Kidney capillary endothelial cell (primary cell): Measurements from ENCODE around the gene PIGBOS1.
"Not testable (repeated sequence)": the region's sequence is repeated elsewhere in the genome, so short reads cannot be mapped to it uniquely, and the experiment has no call there.

ENCODE experiments used
- DNase-seq: peaks from one replicate; pipeline ENCODE4 v3.0.0-alpha.2; 2018; ENCODE audit warnings: low spot score

The PIGBOS1 gene

GRCh38 chr15:55318588-55319494 lies at the start of gene PIGBOS1, which contains the start of gene PIGB:
PIGBOS1 (minus strand) TSS chr15:55319123; CDS start chr15:55317792, 1,331 bp downstream.
PIGB (plus strand) TSS chr15:55319222; CDS start chr15:55319251, 29 bp downstream.
- peak; percentile 86 for DNase-seq

- no peak for DNase-seq
Observed at GRCh38 chr15:55366981-55367380, 48.1 kb upstream of the PIGBOS1 start.

- DNase-seq: no peak
Observed at GRCh38 chr15:55362641-55363040, 43.7 kb upstream of the PIGBOS1 start.

GRCh38 chr15:55361048-55361447 lies 42.1 kb upstream of the PIGBOS1 start:
- DNase-seq: no peak

- no peak for DNase-seq
Observed at GRCh38 chr15:55360256-55360655, 41.3 kb upstream of the PIGBOS1 start.

- DNase-seq: no peak
Observed at GRCh38 chr15:55358471-55358870, 39.5 kb upstream of the PIGBOS1 start.

GRCh38 chr15:55357774-55358173 lies 38.9 kb upstream of the PIGBOS1 start:
- peak; percentile 4 for DNase-seq

- no peak for DNase-seq
Observed at GRCh38 chr15:55356985-55357585, 38.2 kb upstream of the PIGBOS1 start.

GRCh38 chr15:55353025-55353424 lies 34.1 kb upstream of the PIGBOS1 start:
- no peak for DNase-seq

GRCh38 chr15:55349282-55349681 lies 30.4 kb upstream of the PIGBOS1 start:
- no peak for DNase-seq

GRCh38 chr15:55348281-55348778 lies 29.4 kb upstream of the PIGBOS1 start:
- no peak for DNase-seq

GRCh38 chr15:55344206-55344605 lies 25.3 kb upstream of the PIGBOS1 start:
- DNase-seq: no peak

- DNase-seq: no peak
Observed at GRCh38 chr15:55343168-55343567, 24.2 kb upstream of the PIGBOS1 start.

GRCh38 chr15:55337160-55337559 lies 18.2 kb upstream of the PIGBOS1 start:
- DNase-seq: no peak

- DNase-seq: no peak
Observed at GRCh38 chr15:55334997-55335396, 16.1 kb upstream of the PIGBOS1 start.

GRCh38 chr15:55334371-55334770 lies 15.4 kb upstream of the PIGBOS1 start:
- no peak for DNase-seq

- no peak for DNase-seq
Observed at GRCh38 chr15:55327387-55327786, 8.5 kb upstream of the PIGBOS1 start.

GRCh38 chr15:55322467-55322866 lies 3.5 kb upstream of the PIGBOS1 start:
- DNase-seq: no peak

- DNase-seq: no peak
Observed at GRCh38 chr15:55320963-55321362, 2.0 kb upstream of the PIGBOS1 start.

GRCh38 chr15:55320238-55320550 lies 1.3 kb upstream of the PIGBOS1 start:
- DNase-seq: no peak

- no peak for DNase-seq
Observed at GRCh38 chr15:55319537-55320237, 764 bp upstream of the PIGBOS1 start.

GRCh38 chr15:55302801-55303200 lies 16.1 kb downstream of the PIGBOS1 start:
- not testable (repeated sequence) for DNase-seq

GRCh38 chr15:55297315-55297714 lies 21.6 kb downstream of the PIGBOS1 start:
- DNase-seq: no peak
